HCT116 (cell line): Measurements from ENCODE around the gene AQP1. TPM values are rescaled to one million over a fixed set of nuclear protein-coding genes. Genes with fewer than 3 reads are reported as not detected.

ENCODE experiments used
- ATAC-seq: fragments of 200-7000 bp; cut with Tn5 transposase; 2 replicates; pipeline ENCODE4 v1.9.1; 2020; ENCODE audit warnings: mild to moderate bottlenecking, moderate library complexity
- BruUV-seq: library from RNA; stranded (reverse); fragments of 400-500 nt; replicated peaks from 2 replicates; lab custom pipeline; 2021; lab: Mats Ljungman, UMichigan
- CTCF ChIA-PET: fragments of 300-600 bp; sonication (Branson Sonifier 250); formaldehyde crosslinking; loops from one replicate; lab custom pipeline; 2021; ENCODE audit warnings: antibody characterized with exemption; lab: Charles Lee
- POLR2A ChIA-PET: fragments of 300-600, 350-600 bp; sonication (Branson Sonifier 250); formaldehyde crosslinking; loops from one replicate; lab custom pipeline; 2021; ENCODE audit warnings: antibody characterized with exemption; lab: Charles Lee
- RAD21 ChIA-PET, 2 experiments: fragments of 300-600 bp; sonication (Branson Sonifier 250); formaldehyde crosslinking; loops; one replicate each; lab custom pipeline; 2023; ENCODE audit warnings: low total read pairs in 2 of 2; ENCODE audit not compliant: uncharacterized antibody in 2 of 2, unreplicated experiment in 2 of 2, low non-redundant PET in 1 of 2; lab: Charles Lee
- DNase-seq: peaks from one replicate; pipeline ENCODE4 v3.0.0-alpha.2; 2010; ENCODE audit warnings: low read depth, low spot score
- H2AFZ ChIP-seq: fragments of 200-600 bp; shearing (Covaris generic), sonication (generic); 2 replicates; pipeline ENCODE4 v1.6.1; 2017; ENCODE audit warnings: low read depth, mixed run types, mixed read lengths, antibody characterized with exemption, low read length; ENCODE audit not compliant: poor library complexity, severe bottlenecking
- H3K27ac ChIP-seq: 2 replicates; pipeline ENCODE4 v1.5.1; 2012; ENCODE audit warnings: low read depth, low read length
- H3K27me3 ChIP-seq: fragments of 200-600 bp; sonication (generic); 2 replicates; pipeline ENCODE4 v1.6.1; 2016; ENCODE audit warnings: mixed run types, low read length, mixed read lengths; ENCODE audit not compliant: insufficient read depth
- H3K36me3 ChIP-seq, 2 experiments: fragments of 200-500 bp in 1 of 2; fragments of 200-600 bp in 1 of 2; sonication (Bioruptor generic) in 1 of 2; sonication (generic) in 1 of 2; 2 replicates each; pipeline versions ENCODE4 v1.5.1 to v1.6.1; 2014 to 2016; ENCODE audit warnings: low read length in 2 of 2, inconsistent platforms in 1 of 2, mixed read lengths in 1 of 2, mixed run types in 1 of 2; ENCODE audit not compliant: insufficient read depth in 2 of 2, control insufficient read depth in 1 of 2
- H3K4me1 ChIP-seq, 2 experiments: fragments of 200-600 bp in 1 of 2; sonication (generic) in 1 of 2; 2 replicates each; pipeline versions ENCODE4 v1.5.1 to v1.6.1; 2012 to 2017; ENCODE audit warnings: low read length in 2 of 2, inconsistent platforms in 1 of 2, mild to moderate bottlenecking in 1 of 2, mixed read lengths in 1 of 2, mixed run types in 1 of 2, moderate library complexity in 1 of 2; ENCODE audit not compliant: insufficient read depth in 2 of 2, control insufficient read depth in 1 of 2
- H3K4me2 ChIP-seq: fragments of 200-600 bp; sonication (generic); 2 replicates; pipeline ENCODE4 v1.6.1; 2017; ENCODE audit warnings: mixed run types, low read length, mixed read lengths
- H3K4me3 ChIP-seq, 2 experiments: fragments of 200-600 bp in 1 of 2; sonication (generic) in 1 of 2; replicated peaks in 1 of 2; 2 replicates each; pipeline ENCODE4 v1.5.1; 2011 to 2016; ENCODE audit warnings: low read length in 2 of 2, control low read depth in 1 of 2, low read depth in 1 of 2, mild to moderate bottlenecking in 1 of 2, mixed read lengths in 1 of 2, mixed run types in 1 of 2
- H3K79me2 ChIP-seq: fragments of 200-600 bp; sonication (generic); 2 replicates; pipeline ENCODE4 v1.6.1; 2017; ENCODE audit warnings: mild to moderate bottlenecking, mixed run types, low read length, moderate library complexity, mixed read lengths; ENCODE audit not compliant: insufficient read depth
- H3K9ac ChIP-seq: fragments of 200-600 bp; sonication (generic); 2 replicates; pipeline ENCODE4 v1.6.1; 2016; ENCODE audit warnings: low read length, mixed read lengths
- H3K9me2 ChIP-seq: fragments of 200-600 bp; sonication (generic), shearing (Covaris generic); 2 replicates; pipeline ENCODE4 v1.6.1; 2017; ENCODE audit warnings: mixed run types, mild to moderate bottlenecking, moderate library complexity; ENCODE audit not compliant: insufficient read depth
- H3K9me3 ChIP-seq, 2 experiments: fragments of 200-500 bp in 1 of 2; fragments of 200-600 bp in 1 of 2; sonication (Bioruptor generic) in 1 of 2; sonication (generic) in 1 of 2; 2 replicates each; pipeline ENCODE4 v1.6.1; 2014 to 2017; ENCODE audit warnings: low read length in 2 of 2, mixed read lengths in 2 of 2, inconsistent platforms in 1 of 2, low read depth in 1 of 2, mild to moderate bottlenecking in 1 of 2, mixed run types in 1 of 2, moderate library complexity in 1 of 2; ENCODE audit not compliant: control insufficient read depth in 1 of 2, insufficient read depth in 1 of 2
- H4K20me1 ChIP-seq: fragments of 200-600 bp; sonication (generic), shearing (Covaris generic); 2 replicates; pipeline ENCODE4 v1.6.1; 2017; ENCODE audit warnings: mixed run types, mild to moderate bottlenecking, moderate library complexity; ENCODE audit not compliant: insufficient read depth
- CBX3 ChIP-seq: IDR thresholded peaks from 2 replicates; pipeline ENCODE4 v1.6.1; 2012; ENCODE audit warnings: low read depth
- EGR1 ChIP-seq: IDR thresholded peaks from 2 replicates; pipeline ENCODE4 v1.6.1; 2012; ENCODE audit warnings: low read depth
- FOSL1 ChIP-seq: IDR thresholded peaks from 2 replicates; pipeline ENCODE4 v1.6.1; 2012; ENCODE audit warnings: low read depth
- JUND ChIP-seq: IDR thresholded peaks from 2 replicates; pipeline ENCODE4 v1.6.1; 2012
- RAD21 ChIP-seq: IDR thresholded peaks from 2 replicates; pipeline ENCODE4 v1.6.1; 2012; ENCODE audit warnings: low read depth, mild to moderate bottlenecking
- REST ChIP-seq: IDR thresholded peaks from 2 replicates; pipeline ENCODE4 v1.6.1; 2012; ENCODE audit warnings: low read depth
- SIN3A ChIP-seq: IDR thresholded peaks from 2 replicates; pipeline ENCODE4 v1.6.1; 2012; ENCODE audit warnings: low read depth
- SP1 ChIP-seq: IDR thresholded peaks from 2 replicates; pipeline ENCODE4 v1.6.1; 2012; ENCODE audit warnings: low read depth
- TCF7L2 ChIP-seq: IDR thresholded peaks from 2 replicates; pipeline ENCODE4 v1.7.0; 2011; ENCODE audit warnings: borderline replicate concordance, inconsistent platforms; ENCODE audit not compliant: insufficient read depth, insufficient read length; ENCODE audit errors: extremely low read depth
- ZFX ChIP-seq: fragments of 450-650 bp; IDR thresholded peaks from 2 replicates; pipeline ENCODE4 v1.6.1; 2017
- ZNF274 ChIP-seq: fragments of 200-500 bp; sonication (Bioruptor generic); IDR thresholded peaks from 2 replicates; pipeline ENCODE4 v1.6.1; 2014; ENCODE audit warnings: mild to moderate bottlenecking, low read depth, low read length, inconsistent platforms
- intact Hi-C: fragments of 100-400 bp; cut with micrococcal nuclease; formaldehyde crosslinking; loops from 2 replicates; pipeline ENCODE4 v1.10.0; 2022
- total RNA-seq: library from RNA; stranded (reverse); gene quantifications from one replicate; pipeline ENCODE4 v1.2.1, GENCODE V29; 2021; ENCODE audit not compliant: unreplicated experiment
- TF ChIP-seq, protein P1 (sequence below): IDR thresholded peaks from 2 replicates; pipeline ENCODE4 v1.6.1; 2012
- TF ChIP-seq, protein P2 (sequence below), 3 experiments: fragments of 200-600 bp in 1 of 3; sonication (generic) in 1 of 3; IDR thresholded peaks in 2 of 3; conservative IDR thresholded peaks in 1 of 3; 2 replicates each; pipeline ENCODE4 v1.5.1; 2012 to 2017; ENCODE audit warnings: low read depth in 2 of 3, low read length in 2 of 3, antibody characterized with exemption in 1 of 3, borderline replicate concordance in 1 of 3, control low read depth in 1 of 3, mild to moderate bottlenecking in 1 of 3, mixed read lengths in 1 of 3, mixed run types in 1 of 3, moderate library complexity in 1 of 3; ENCODE audit not compliant: insufficient read depth in 1 of 3

The AQP1 gene
- total RNA-seq, 1 experiment from 2014 or later, result 2.0 TPM

DNA sequence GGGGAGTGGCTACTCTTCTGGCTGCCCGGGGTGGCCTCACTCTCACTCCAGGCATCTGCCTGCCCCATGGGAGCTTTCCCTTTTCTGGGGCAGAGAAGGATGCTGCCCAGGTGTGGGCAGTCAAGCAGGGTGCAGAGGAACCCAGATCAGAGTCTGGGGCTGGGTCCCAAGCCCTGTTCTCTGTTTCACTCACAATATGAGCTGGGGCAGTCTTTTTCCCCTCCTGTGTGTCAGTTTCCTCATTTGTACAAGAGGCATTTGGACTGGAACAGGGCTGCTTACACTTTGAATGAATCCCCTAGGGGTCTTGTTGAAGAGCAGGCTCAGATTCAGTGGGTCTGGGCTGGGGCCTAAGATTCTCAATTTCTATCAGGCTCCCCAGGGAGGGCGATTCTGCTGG is 38.4 kb upstream of the AQP1 start:
- ATAC-seq, result no peak
- no peak for DNase-seq
- no peaks in the 10 kb centered on the region for H4K20me1 ChIP-seq
- ChIA-PET RAD21 (no interaction called here), POLR2A (no interaction called here), CTCF (no interaction called here)
- no peak overlapping the region for H2AFZ ChIP-seq
- H3K36me3 ChIP-seq, result no peaks in the 10 kb centered on the region
- no peaks in the 10 kb centered on the region for H3K9me2 ChIP-seq
- H3K4me1 ChIP-seq, result no peaks in the 10 kb centered on the region
- TF ChIP-seq CBX3 (no peak), JUND (no peak)
- TF ChIP-seq, protein P1, sequence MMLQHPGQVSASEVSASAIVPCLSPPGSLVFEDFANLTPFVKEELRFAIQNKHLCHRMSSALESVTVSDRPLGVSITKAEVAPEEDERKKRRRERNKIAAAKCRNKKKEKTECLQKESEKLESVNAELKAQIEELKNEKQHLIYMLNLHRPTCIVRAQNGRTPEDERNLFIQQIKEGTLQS, result no peak
- TF ChIP-seq, protein P2, sequence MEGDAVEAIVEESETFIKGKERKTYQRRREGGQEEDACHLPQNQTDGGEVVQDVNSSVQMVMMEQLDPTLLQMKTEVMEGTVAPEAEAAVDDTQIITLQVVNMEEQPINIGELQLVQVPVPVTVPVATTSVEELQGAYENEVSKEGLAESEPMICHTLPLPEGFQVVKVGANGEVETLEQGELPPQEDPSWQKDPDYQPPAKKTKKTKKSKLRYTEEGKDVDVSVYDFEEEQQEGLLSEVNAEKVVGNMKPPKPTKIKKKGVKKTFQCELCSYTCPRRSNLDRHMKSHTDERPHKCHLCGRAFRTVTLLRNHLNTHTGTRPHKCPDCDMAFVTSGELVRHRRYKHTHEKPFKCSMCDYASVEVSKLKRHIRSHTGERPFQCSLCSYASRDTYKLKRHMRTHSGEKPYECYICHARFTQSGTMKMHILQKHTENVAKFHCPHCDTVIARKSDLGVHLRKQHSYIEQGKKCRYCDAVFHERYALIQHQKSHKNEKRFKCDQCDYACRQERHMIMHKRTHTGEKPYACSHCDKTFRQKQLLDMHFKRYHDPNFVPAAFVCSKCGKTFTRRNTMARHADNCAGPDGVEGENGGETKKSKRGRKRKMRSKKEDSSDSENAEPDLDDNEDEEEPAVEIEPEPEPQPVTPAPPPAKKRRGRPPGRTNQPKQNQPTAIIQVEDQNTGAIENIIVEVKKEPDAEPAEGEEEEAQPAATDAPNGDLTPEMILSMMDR (IDR thresholded peaks at IDR 0.05 in 2 of 3, conservative IDR thresholded peaks at IDR 0.05 in 1 of 3; ENCODE audit: borderline replicate concordance in 1 of 3, insufficient read depth in 1 of 3, low read depth in 2 of 3, low read length in 2 of 3), result no peak
- intact Hi-C loops, result no loop called here
- H3K9me3 ChIP-seq, result no peaks in the 10 kb centered on the region
- no peaks in the 10 kb centered on the region for H3K27me3 ChIP-seq
- no peak overlapping the region for H3K4me2 ChIP-seq
- H3K4me3 ChIP-seq, result no peak overlapping the region
- no peak overlapping the region for H3K9ac ChIP-seq
- no TSS peak for BruUV-seq
- H3K27ac ChIP-seq, result no peak overlapping the region
- H3K79me2 ChIP-seq, result no peaks in the 10 kb centered on the region

GRCh38 chr7:30873656-30874055 is 38.0 kb upstream of the AQP1 start:
- no peak overlapping the region for H3K4me3 ChIP-seq
- no peaks in the 10 kb centered on the region for H3K36me3 ChIP-seq
- intact Hi-C loops, result no loop called here
- no peaks in the 10 kb centered on the region for H3K9me2 ChIP-seq
- H3K79me2 ChIP-seq, result no peaks in the 10 kb centered on the region
- no peak overlapping the region for H3K27ac ChIP-seq
- H3K27me3 ChIP-seq, result no peaks in the 10 kb centered on the region
- no peak overlapping the region for H3K4me2 ChIP-seq
- no peak overlapping the region for H3K9ac ChIP-seq
- no TSS peak for BruUV-seq
- H2AFZ ChIP-seq, result no peak overlapping the region
- ChIA-PET RAD21 (no interaction called here), POLR2A (no interaction called here), CTCF (no interaction called here)
- ATAC-seq, result no peak
- no peaks in the 10 kb centered on the region for H3K4me1 ChIP-seq
- no peaks in the 10 kb centered on the region for H4K20me1 ChIP-seq
- H3K9me3 ChIP-seq, result no peaks in the 10 kb centered on the region
- DNase-seq, result no peak
- TF ChIP-seq SIN3A (no peak), FOSL1 (no peak), JUND (no peak), ZFX (no peak), SP1 (no peak), TCF7L2 (no peak), REST (no peak), ZNF274 (no peak), EGR1 (no peak), RAD21 (no peak)
- TF ChIP-seq, protein P2 (IDR thresholded peaks at IDR 0.05 in 2 of 3, conservative IDR thresholded peaks at IDR 0.05 in 1 of 3; ENCODE audit: borderline replicate concordance in 1 of 3, insufficient read depth in 1 of 3, low read depth in 2 of 3, low read length in 2 of 3), result no peak
